Mononuclear cell (primary cell): ENCODE results near the gene CSGALNACT2. TPM values are rescaled to one million over a fixed set of nuclear protein-coding genes. Genes with fewer than 3 reads are reported as not detected.
"Not testable (repeated sequence)": the region's sequence is repeated elsewhere in the genome, so short reads cannot be mapped to it uniquely, and the experiment has no call there.

Experiments
- H3K27me3 ChIP-seq: 2 replicates; pipeline ENCODE4 v1.6.0; 2011; ENCODE audit warnings: low read length, control low read depth; ENCODE audit not compliant: insufficient read depth
- H3K4me1 ChIP-seq: 2 replicates; pipeline ENCODE4 v1.5.1; 2011; ENCODE audit warnings: mild to moderate bottlenecking, low read length, control low read depth; ENCODE audit not compliant: insufficient read depth
- H3K4me3 ChIP-seq: 2 replicates; pipeline ENCODE4 v1.5.1; 2011; ENCODE audit warnings: mild to moderate bottlenecking, low read length, moderate library complexity
- H3K9me3 ChIP-seq: 2 replicates; pipeline ENCODE4 v1.5.1; 2011; ENCODE audit warnings: low read depth, mild to moderate bottlenecking, control low read depth, low read length
- total RNA-seq: library from RNA; depleted of rRNA; stranded (reverse); fragments of >200 nt; gene quantifications from one replicate; pipeline ENCODE4 v1.2.3, GENCODE V29; 2012

Gene CSGALNACT2
- total RNA-seq, 1 donor = 68.8 TPM

GRCh38 chr10:43166207-43166879 lies 28.1 kb downstream of the CSGALNACT2 start:
- H3K9me3 ChIP-seq = no peaks in the 10 kb centered on the region
- peaks cover 22% of the 10 kb centered on the region for H3K4me1 ChIP-seq
- H3K27me3 ChIP-seq = no peaks in the 10 kb centered on the region
- no peak overlapping the region for H3K4me3 ChIP-seq

GRCh38 chr10:43166880-43167497 lies 28.7 kb downstream of the CSGALNACT2 start:
- Histone ChIP-seq H3K4me1 (peaks cover 22% of the 10 kb centered on the region), H3K4me3 (no peak overlapping the region), H3K27me3 (no peaks in the 10 kb centered on the region), H3K9me3 (no peaks in the 10 kb centered on the region)

GRCh38 chr10:43167498-43167889 lies 29.2 kb downstream of the CSGALNACT2 start:
- peaks cover 17% of the 10 kb centered on the region for H3K4me1 ChIP-seq
- H3K27me3 ChIP-seq = no peaks in the 10 kb centered on the region
- H3K4me3 ChIP-seq = no peak overlapping the region
- no peaks in the 10 kb centered on the region for H3K9me3 ChIP-seq

GRCh38 chr10:43170491-43170890 lies 32.2 kb downstream of the CSGALNACT2 start:
- Histone ChIP-seq H3K27me3 (no peaks in the 10 kb centered on the region), H3K4me1 (peaks cover 16% of the 10 kb centered on the region), H3K9me3 (no peaks in the 10 kb centered on the region), H3K4me3 (no peak overlapping the region)

- peaks cover 2% of the 10 kb centered on the region for H3K9me3 ChIP-seq
- peaks cover 16% of the 10 kb centered on the region for H3K4me1 ChIP-seq
- no peaks in the 10 kb centered on the region for H3K27me3 ChIP-seq
- H3K4me3 ChIP-seq = no peak overlapping the region
Measured at GRCh38 chr10:43172645-43173044, 34.4 kb downstream of the CSGALNACT2 start.

GRCh38 chr10:43173120-43173519 lies 34.9 kb downstream of the CSGALNACT2 start:
- Histone ChIP-seq H3K4me1 (peaks cover 16% of the 10 kb centered on the region), H3K9me3 (peaks cover 5% of the 10 kb centered on the region), H3K27me3 (no peaks in the 10 kb centered on the region), H3K4me3 (no peak overlapping the region)

GRCh38 chr10:43174969-43175368 lies 36.7 kb downstream of the CSGALNACT2 start:
- H3K4me1 ChIP-seq = peaks cover 16% of the 10 kb centered on the region
- H3K27me3 ChIP-seq = no peaks in the 10 kb centered on the region
- H3K9me3 ChIP-seq = peaks cover 5% of the 10 kb centered on the region
- H3K4me3 ChIP-seq = no peak overlapping the region

GRCh38 chr10:43176271-43176670 lies 38.0 kb downstream of the CSGALNACT2 start:
- Histone ChIP-seq H3K4me3 (no peak overlapping the region), H3K27me3 (no peaks in the 10 kb centered on the region), H3K4me1 (peaks cover 8% of the 10 kb centered on the region), H3K9me3 (peaks cover 5% of the 10 kb centered on the region)

GRCh38 chr10:43177595-43177994 lies 39.4 kb downstream of the CSGALNACT2 start:
- no peak overlapping the region for H3K4me3 ChIP-seq
- peaks cover 5% of the 10 kb centered on the region for H3K9me3 ChIP-seq
- H3K27me3 ChIP-seq = no peaks in the 10 kb centered on the region
- H3K4me1 ChIP-seq = no peaks in the 10 kb centered on the region

- H3K4me3 ChIP-seq = no peak overlapping the region
- no peaks in the 10 kb centered on the region for H3K27me3 ChIP-seq
- H3K4me1 ChIP-seq = no peaks in the 10 kb centered on the region
- peaks cover 5% of the 10 kb centered on the region for H3K9me3 ChIP-seq
Measured at GRCh38 chr10:43181146-43181545, 42.9 kb downstream of the CSGALNACT2 start.

- H3K4me1 ChIP-seq = not testable (repeated sequence)
Measured at GRCh38 chr10:43183764-43184163, 45.5 kb downstream of the CSGALNACT2 start.

GRCh38 chr10:43186150-43186549 lies 47.9 kb downstream of the CSGALNACT2 start:
- H3K4me1 ChIP-seq = no peaks in the 10 kb centered on the region
- H3K4me3 ChIP-seq = no peak overlapping the region
- H3K27me3 ChIP-seq = no peaks in the 10 kb centered on the region

More at GRCh38 chr10:43183764-43184163, 45.5 kb downstream of the CSGALNACT2 start:
- H3K9me3 ChIP-seq, H3K4me3 ChIP-seq, H3K27me3 ChIP-seq: not testable (repeated sequence)

GRCh38 chr10:43187213-43187612 lies 49.0 kb downstream of the CSGALNACT2 start:
- Histone ChIP-seq H3K4me3 (no peak overlapping the region), H3K27me3 (no peaks in the 10 kb centered on the region), H3K4me1 (no peaks in the 10 kb centered on the region), H3K9me3 (no peaks in the 10 kb centered on the region)

More at GRCh38 chr10:43186150-43186549, 47.9 kb downstream of the CSGALNACT2 start:
- no peaks in the 10 kb centered on the region for H3K9me3 ChIP-seq

GRCh38 chr10:43188702-43189101 lies 50.5 kb downstream of the CSGALNACT2 start:
- Histone ChIP-seq H3K4me3 (no peak overlapping the region), H3K9me3 (no peaks in the 10 kb centered on the region), H3K4me1 (no peaks in the 10 kb centered on the region), H3K27me3 (no peaks in the 10 kb centered on the region)

GRCh38 chr10:43190289-43190688 lies 52.0 kb downstream of the CSGALNACT2 start:
- Histone ChIP-seq H3K27me3 (no peaks in the 10 kb centered on the region), H3K9me3 (no peaks in the 10 kb centered on the region), H3K4me3 (no peak overlapping the region), H3K4me1 (no peaks in the 10 kb centered on the region)

- Histone ChIP-seq H3K27me3 (no peaks in the 10 kb centered on the region), H3K9me3 (no peaks in the 10 kb centered on the region), H3K4me3 (no peak overlapping the region)
Measured at GRCh38 chr10:43190775-43191174, 52.5 kb downstream of the CSGALNACT2 start.

More at GRCh38 chr10:43190775-43191174, 52.5 kb downstream of the CSGALNACT2 start:
- H3K4me1 ChIP-seq = no peaks in the 10 kb centered on the region
